ENCODE results near the gene LAMC1. TPM values are rescaled to one million over a fixed set of nuclear protein-coding genes. Genes with fewer than 3 reads are reported as not detected.

The LAMC1 gene
- total and polyA plus RNA-seq, 2 experiments from 2014 or later: 18.4 to 116 TPM

GRCh38 chr1:182984138-182984537, 39.1 kb upstream of the LAMC1 start:
- no peaks in the 10 kb centered on the region for H4K20me1 ChIP-seq (replicated peaks; ENCODE audit: insufficient read depth)
- ATAC-seq (no peak), DNase-seq (ENCODE audit: low spot score) (no peak)
- no peaks in the 10 kb centered on the region for H3K4me1 Mint-ChIP-seq
- H3K4me1 ChIP-seq (ENCODE audit: insufficient read depth): no peaks in the 10 kb centered on the region
- H3F3A ChIP-seq (replicated peaks; ENCODE audit: low read depth): no peaks in the 10 kb centered on the region
- no peaks in the 10 kb centered on the region for H3K79me2 ChIP-seq (replicated peaks; ENCODE audit: insufficient read depth)
- H3K27ac Mint-ChIP-seq: no peak overlapping the region
- H3K27ac ChIP-seq (ENCODE audit: low read depth): no peak overlapping the region
- no peak overlapping the region for H3K4me2 ChIP-seq
- no peak overlapping the region for H3K4me3 Mint-ChIP-seq
- H3K36me3 Mint-ChIP-seq (ENCODE audit: low read depth): no peaks in the 10 kb centered on the region
- no peaks in the 10 kb centered on the region for H3K36me3 ChIP-seq (ENCODE audit: insufficient read depth)
- H3K4me3 ChIP-seq: no peak overlapping the region
- peaks cover 3% of the 10 kb centered on the region; the same call in 2 of the 3 replicates for H3K9me3 Mint-ChIP-seq
- H2AFZ ChIP-seq: no peak overlapping the region
- H3K9me2 ChIP-seq (ENCODE audit: insufficient read depth): 0 out of 2 replicates have a peak, but pooled peaks cover 3% of the 10 kb centered on the region
- TF ChIP-seq EZH2phosphoT487 (IDR thresholded peaks at IDR 0.05; ENCODE audit: unreplicated experiment) (no peak), POLR2AphosphoS5 (IDR thresholded peaks at IDR 0.05; ENCODE audit: low read depth) (no peak), ZNF114 (CRISPR knock-in tag; IDR thresholded peaks at IDR 0.05) (no peak), ZNF331 (CRISPR knock-in tag; IDR thresholded peaks at IDR 0.05; ENCODE audit: low read depth) (no peak), STAT1 (IDR thresholded peaks at IDR 0.05; ENCODE audit: unreplicated experiment) (no peak), REST (IDR thresholded peaks at IDR 0.05; ENCODE audit: unreplicated experiment) (no peak), CREB1 (CRISPR knock-in tag; IDR thresholded peaks at IDR 0.05; ENCODE audit: low read depth) (no peak), EZH2 (IDR thresholded peaks at IDR 0.05; ENCODE audit: low read depth, unreplicated experiment) (no peak), JUNB (IDR thresholded peaks at IDR 0.05; ENCODE audit: unreplicated experiment) (no peak), NANOG (IDR thresholded peaks at IDR 0.05; ENCODE audit: borderline replicate concordance) (no peak)
- TF ChIP-seq, protein P1, sequence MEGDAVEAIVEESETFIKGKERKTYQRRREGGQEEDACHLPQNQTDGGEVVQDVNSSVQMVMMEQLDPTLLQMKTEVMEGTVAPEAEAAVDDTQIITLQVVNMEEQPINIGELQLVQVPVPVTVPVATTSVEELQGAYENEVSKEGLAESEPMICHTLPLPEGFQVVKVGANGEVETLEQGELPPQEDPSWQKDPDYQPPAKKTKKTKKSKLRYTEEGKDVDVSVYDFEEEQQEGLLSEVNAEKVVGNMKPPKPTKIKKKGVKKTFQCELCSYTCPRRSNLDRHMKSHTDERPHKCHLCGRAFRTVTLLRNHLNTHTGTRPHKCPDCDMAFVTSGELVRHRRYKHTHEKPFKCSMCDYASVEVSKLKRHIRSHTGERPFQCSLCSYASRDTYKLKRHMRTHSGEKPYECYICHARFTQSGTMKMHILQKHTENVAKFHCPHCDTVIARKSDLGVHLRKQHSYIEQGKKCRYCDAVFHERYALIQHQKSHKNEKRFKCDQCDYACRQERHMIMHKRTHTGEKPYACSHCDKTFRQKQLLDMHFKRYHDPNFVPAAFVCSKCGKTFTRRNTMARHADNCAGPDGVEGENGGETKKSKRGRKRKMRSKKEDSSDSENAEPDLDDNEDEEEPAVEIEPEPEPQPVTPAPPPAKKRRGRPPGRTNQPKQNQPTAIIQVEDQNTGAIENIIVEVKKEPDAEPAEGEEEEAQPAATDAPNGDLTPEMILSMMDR (conservative IDR thresholded peaks at IDR 0.05; ENCODE audit: low read depth in 2 of 2): no peak
- TF ChIP-seq, protein P2, sequence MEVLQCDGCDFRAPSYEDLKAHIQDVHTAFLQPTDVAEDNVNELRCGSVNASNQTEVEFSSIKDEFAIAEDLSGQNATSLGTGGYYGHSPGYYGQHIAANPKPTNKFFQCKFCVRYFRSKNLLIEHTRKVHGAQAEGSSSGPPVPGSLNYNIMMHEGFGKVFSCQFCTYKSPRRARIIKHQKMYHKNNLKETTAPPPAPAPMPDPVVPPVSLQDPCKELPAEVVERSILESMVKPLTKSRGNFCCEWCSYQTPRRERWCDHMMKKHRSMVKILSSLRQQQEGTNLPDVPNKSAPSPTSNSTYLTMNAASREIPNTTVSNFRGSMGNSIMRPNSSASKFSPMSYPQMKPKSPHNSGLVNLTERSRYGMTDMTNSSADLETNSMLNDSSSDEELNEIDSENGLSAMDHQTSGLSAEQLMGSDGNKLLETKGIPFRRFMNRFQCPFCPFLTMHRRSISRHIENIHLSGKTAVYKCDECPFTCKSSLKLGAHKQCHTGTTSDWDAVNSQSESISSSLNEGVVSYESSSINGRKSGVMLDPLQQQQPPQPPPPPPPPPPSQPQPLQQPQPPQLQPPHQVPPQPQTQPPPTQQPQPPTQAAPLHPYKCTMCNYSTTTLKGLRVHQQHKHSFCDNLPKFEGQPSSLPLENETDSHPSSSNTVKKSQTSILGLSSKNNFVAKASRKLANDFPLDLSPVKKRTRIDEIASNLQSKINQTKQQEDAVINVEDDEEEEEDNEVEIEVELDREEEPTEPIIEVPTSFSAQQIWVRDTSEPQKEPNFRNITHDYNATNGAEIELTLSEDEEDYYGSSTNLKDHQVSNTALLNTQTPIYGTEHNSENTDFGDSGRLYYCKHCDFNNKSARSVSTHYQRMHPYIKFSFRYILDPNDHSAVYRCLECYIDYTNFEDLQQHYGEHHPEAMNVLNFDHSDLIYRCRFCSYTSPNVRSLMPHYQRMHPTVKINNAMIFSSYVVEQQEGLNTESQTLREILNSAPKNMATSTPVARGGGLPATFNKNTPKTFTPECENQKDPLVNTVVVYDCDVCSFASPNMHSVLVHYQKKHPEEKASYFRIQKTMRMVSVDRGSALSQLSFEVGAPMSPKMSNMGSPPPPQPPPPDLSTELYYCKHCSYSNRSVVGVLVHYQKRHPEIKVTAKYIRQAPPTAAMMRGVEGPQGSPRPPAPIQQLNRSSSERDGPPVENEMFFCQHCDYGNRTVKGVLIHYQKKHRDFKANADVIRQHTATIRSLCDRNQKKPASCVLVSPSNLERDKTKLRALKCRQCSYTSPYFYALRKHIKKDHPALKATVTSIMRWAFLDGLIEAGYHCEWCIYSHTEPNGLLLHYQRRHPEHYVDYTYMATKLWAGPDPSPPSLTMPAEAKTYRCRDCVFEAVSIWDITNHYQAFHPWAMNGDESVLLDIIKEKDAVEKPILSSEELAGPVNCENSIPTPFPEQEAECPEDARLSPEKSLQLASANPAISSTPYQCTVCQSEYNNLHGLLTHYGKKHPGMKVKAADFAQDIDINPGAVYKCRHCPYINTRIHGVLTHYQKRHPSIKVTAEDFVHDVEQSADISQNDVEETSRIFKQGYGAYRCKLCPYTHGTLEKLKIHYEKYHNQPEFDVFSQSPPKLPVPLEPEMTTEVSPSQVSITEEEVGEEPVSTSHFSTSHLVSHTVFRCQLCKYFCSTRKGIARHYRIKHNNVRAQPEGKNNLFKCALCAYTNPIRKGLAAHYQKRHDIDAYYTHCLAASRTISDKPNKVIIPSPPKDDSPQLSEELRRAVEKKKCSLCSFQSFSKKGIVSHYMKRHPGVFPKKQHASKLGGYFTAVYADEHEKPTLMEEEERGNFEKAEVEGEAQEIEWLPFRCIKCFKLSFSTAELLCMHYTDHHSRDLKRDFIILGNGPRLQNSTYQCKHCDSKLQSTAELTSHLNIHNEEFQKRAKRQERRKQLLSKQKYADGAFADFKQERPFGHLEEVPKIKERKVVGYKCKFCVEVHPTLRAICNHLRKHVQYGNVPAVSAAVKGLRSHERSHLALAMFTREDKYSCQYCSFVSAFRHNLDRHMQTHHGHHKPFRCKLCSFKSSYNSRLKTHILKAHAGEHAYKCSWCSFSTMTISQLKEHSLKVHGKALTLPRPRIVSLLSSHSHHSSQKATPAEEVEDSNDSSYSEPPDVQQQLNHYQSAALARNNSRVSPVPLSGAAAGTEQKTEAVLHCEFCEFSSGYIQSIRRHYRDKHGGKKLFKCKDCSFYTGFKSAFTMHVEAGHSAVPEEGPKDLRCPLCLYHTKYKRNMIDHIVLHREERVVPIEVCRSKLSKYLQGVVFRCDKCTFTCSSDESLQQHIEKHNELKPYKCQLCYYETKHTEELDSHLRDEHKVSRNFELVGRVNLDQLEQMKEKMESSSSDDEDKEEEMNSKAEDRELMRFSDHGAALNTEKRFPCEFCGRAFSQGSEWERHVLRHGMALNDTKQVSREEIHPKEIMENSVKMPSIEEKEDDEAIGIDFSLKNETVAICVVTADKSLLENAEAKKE (CRISPR knock-in tag; IDR thresholded peaks at IDR 0.05): no peak
- TF ChIP-seq, protein P3, sequence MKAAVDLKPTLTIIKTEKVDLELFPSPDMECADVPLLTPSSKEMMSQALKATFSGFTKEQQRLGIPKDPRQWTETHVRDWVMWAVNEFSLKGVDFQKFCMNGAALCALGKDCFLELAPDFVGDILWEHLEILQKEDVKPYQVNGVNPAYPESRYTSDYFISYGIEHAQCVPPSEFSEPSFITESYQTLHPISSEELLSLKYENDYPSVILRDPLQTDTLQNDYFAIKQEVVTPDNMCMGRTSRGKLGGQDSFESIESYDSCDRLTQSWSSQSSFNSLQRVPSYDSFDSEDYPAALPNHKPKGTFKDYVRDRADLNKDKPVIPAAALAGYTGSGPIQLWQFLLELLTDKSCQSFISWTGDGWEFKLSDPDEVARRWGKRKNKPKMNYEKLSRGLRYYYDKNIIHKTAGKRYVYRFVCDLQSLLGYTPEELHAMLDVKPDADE (IDR thresholded peaks at IDR 0.05): no peak
- H3K27me3 ChIP-seq (ENCODE audit: insufficient read depth): no peaks in the 10 kb centered on the region
- peaks cover 3% of the 10 kb centered on the region for H3K27me3 Mint-ChIP-seq (ENCODE audit: insufficient read depth, low read depth, poor library complexity)

Measured in GM23338 (cell line).